ENCODE results near the gene THUMPD2.

DNA sequence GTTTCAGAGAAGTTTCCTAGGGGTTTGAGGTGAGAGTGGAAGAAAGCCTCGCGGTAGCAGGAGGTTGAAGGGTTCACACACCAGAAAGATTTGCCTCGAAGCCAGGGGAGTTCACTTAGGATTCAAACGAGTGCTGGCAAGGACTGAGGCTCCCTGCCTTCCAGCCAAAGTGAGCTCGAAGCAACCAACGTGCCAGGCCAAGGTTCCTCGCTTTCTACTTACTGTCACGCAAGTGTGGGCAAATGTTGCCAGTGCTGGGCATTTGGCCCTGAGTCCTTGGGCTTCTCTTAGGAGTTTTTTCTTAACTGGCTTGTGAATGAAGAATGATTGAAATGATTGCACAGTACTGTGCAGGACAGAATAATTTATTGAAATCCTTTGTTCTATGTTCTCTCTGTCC lies 59.7 kb downstream of the THUMPD2 start:
- no peak for TF ChIP-seq FOXA1 (IDR thresholded peaks at IDR 0.05)
- TF ChIP-seq SP1 (IDR thresholded peaks at IDR 0.05) = no peak
- TF ChIP-seq SUZ12 (IDR thresholded peaks at IDR 0.05) = no peak
- TF ChIP-seq FOXM1 (IDR thresholded peaks at IDR 0.05; ENCODE audit: borderline replicate concordance) = no peak
- TF ChIP-seq LEF1 (IDR thresholded peaks at IDR 0.05; ENCODE audit: borderline replicate concordance) = no peak
- TF ChIP-seq L3MBTL2 (conservative IDR thresholded peaks at IDR 0.05) = no peak
- TF ChIP-seq PKNOX1 (IDR thresholded peaks at IDR 0.05) = no peak
- no peak for TF ChIP-seq BHLHE40 (IDR thresholded peaks at IDR 0.05; ENCODE audit: borderline replicate concordance)
- no peak for TF ChIP-seq HDGF (IDR thresholded peaks at IDR 0.05; ENCODE audit: borderline replicate concordance)
- TF ChIP-seq NFRKB (IDR thresholded peaks at IDR 0.05) = no peak
- TF ChIP-seq FOXK2 (IDR thresholded peaks at IDR 0.05) = no peak
- no peak for TF ChIP-seq CTBP1 (IDR thresholded peaks at IDR 0.05; ENCODE audit: borderline replicate concordance)

Data from HEK293T (cell line).